ENCODE data around the gene AP3S2.
A peak's percentile ranks its signal among the peaks of the same experiment; 100 is the strongest.
"Not testable (repeated sequence)": the region's sequence is repeated elsewhere in the genome, so short reads cannot be mapped to it uniquely, and the experiment has no call there.

AP3S2 gene

GRCh38 chr15:89903015-89903857 lies 9.4 kb upstream of the AP3S2 start:
- DNase-seq: no peak

GRCh38 chr15:89900849-89901248 lies 7.1 kb upstream of the AP3S2 start:
- no peak for DNase-seq

- DNase-seq: no peak
Observed at GRCh38 chr15:89899951-89900567, 6.3 kb upstream of the AP3S2 start.

- no peak for DNase-seq
Observed at GRCh38 chr15:89899295-89899945, 5.6 kb upstream of the AP3S2 start.

GRCh38 chr15:89898614-89899294 lies 5.0 kb upstream of the AP3S2 start:
- DNase-seq: peak; percentile 19

- DNase-seq: no peak
Observed at GRCh38 chr15:89898146-89898545, 4.4 kb upstream of the AP3S2 start.

GRCh38 chr15:89893027-89893426 lies 767 bp downstream of the AP3S2 start:
- DNase-seq: no peak

GRCh38 chr15:89888214-89888804 lies 5.5 kb downstream of the AP3S2 start:
- DNase-seq: no peak

GRCh38 chr15:89885611-89886010 lies 8.2 kb downstream of the AP3S2 start:
- DNase-seq: no peak

- DNase-seq: not testable (repeated sequence)
Observed at GRCh38 chr15:89885179-89885578, 8.6 kb downstream of the AP3S2 start.

GRCh38 chr15:89883518-89883917 lies 10.3 kb downstream of the AP3S2 start:
- no peak for DNase-seq

- no peak for DNase-seq
Observed at GRCh38 chr15:89880727-89881126, 13.1 kb downstream of the AP3S2 start.

- no peak for DNase-seq
Observed at GRCh38 chr15:89878323-89878722, 15.5 kb downstream of the AP3S2 start.

- DNase-seq: no peak
Observed at GRCh38 chr15:89877083-89877425, 16.7 kb downstream of the AP3S2 start.

GRCh38 chr15:89876396-89877082 lies 17.3 kb downstream of the AP3S2 start:
- no peak for DNase-seq

GRCh38 chr15:89875741-89876140 lies 18.1 kb downstream of the AP3S2 start:
- DNase-seq: no peak

GRCh38 chr15:89874926-89875564 lies 18.7 kb downstream of the AP3S2 start:
- DNase-seq: peak; percentile 68

- DNase-seq: no peak
Observed at GRCh38 chr15:89870688-89871288, 23.0 kb downstream of the AP3S2 start.

GRCh38 chr15:89870006-89870405 lies 23.8 kb downstream of the AP3S2 start:
- no peak for DNase-seq

- DNase-seq: not testable (repeated sequence)
Observed at GRCh38 chr15:89869490-89869889, 24.3 kb downstream of the AP3S2 start.
